AG04449 (cell line): ENCODE measurements around the gene SMIM33.
"Not testable (repeated sequence)": the region's sequence is repeated elsewhere in the genome, so short reads cannot be mapped to it uniquely, and the experiment has no call there.

Experiments used
- CTCF ChIA-PET: fragments of 350-600 bp; formaldehyde crosslinking; extraction: SDS; loops from one replicate; lab custom pipeline; 2021; ENCODE audit warnings: antibody characterized with exemption; lab: Yijun Ruan, JAX
- POLR2A ChIA-PET: fragments of 400-600, 350-600 bp; formaldehyde crosslinking; extraction: SDS; loops from one replicate; lab custom pipeline; 2020; ENCODE audit warnings: antibody characterized with exemption, inconsistent platforms; lab: Yijun Ruan, JAX
- DNase-seq: peaks from one replicate; pipeline ENCODE4 v3.0.0-alpha.2; 2010; ENCODE audit warnings: low read depth, low spot score
- H3K4me3 ChIP-seq: 2 replicates; pipeline ENCODE4 v1.5.1; 2011; ENCODE audit warnings: low read depth, mild to moderate bottlenecking, control low read depth, low read length
- CTCF ChIP-seq: IDR thresholded peaks from one replicate; pipeline ENCODE4 v1.5.1; 2011; ENCODE audit warnings: mild to moderate bottlenecking, moderate library complexity, low read length, control low read depth, inconsistent platforms; ENCODE audit not compliant: insufficient read depth; ENCODE audit errors: missing control alignments

Gene SMIM33

GRCh38 chr5:139435676-139436075 is 35.1 kb upstream of the SMIM33 start:
- CTCF ChIA-PET, result interaction anchor here (1.2 to 8.4 kb wide), 4 partner anchors 10 to 93 kb away, joined by 4 to 87 read pairs (median 30); no protein-coding TSS in a partner anchor
- TF ChIP-seq CTCF, result no peak
- POLR2A ChIA-PET, result no interaction called here
- DNase-seq, result no peak
- H3K4me3 ChIP-seq, result no peak overlapping the region

GRCh38 chr5:139438707-139439012 is 32.1 kb upstream of the SMIM33 start:
- no peak for TF ChIP-seq CTCF
- ChIA-PET POLR2A (interaction anchor here (0.8 to 1.8 kb wide), 3 partner anchors 27 to 50 kb away, joined by 3 to 6 read pairs (median 5); no protein-coding TSS in a partner anchor), CTCF (interaction anchor here (1.9 to 8.4 kb wide), 3 partner anchors 17 to 76 kb away, joined by 5 to 87 read pairs (median 55); partner anchors contain the start of gene STING1)
- DNase-seq, result no peak
- H3K4me3 ChIP-seq, result peak overlapping the region; percentile 91

GRCh38 chr5:139439013-139439903 is 31.5 kb upstream of the SMIM33 start, which contains the start of gene DNAJC18:
DNAJC18 (minus strand) TSS chr5:139439525; CDS start chr5:139439445, 80 bp downstream.
- H3K4me3 ChIP-seq, result peak within 1 kb of the TSS; percentile 91
- no peak for TF ChIP-seq CTCF
- DNase-seq, result no peak
- ChIA-PET CTCF (interaction anchor here (0.9 to 8.4 kb wide), 4 partner anchors 12 to 75 kb away, joined by 3 to 87 read pairs (median 30); partner anchors contain the start of gene STING1), POLR2A (interaction anchor here (0.7 to 1.8 kb wide), 5 partner anchors 16 to 50 kb away, joined by 3 to 11 read pairs (median 5); partner anchors contain the start of gene STING1)

GRCh38 chr5:139440416-139440815 is 30.4 kb upstream of the SMIM33 start:
- POLR2A ChIA-PET, result interaction anchor here (1.4 kb wide), 1 partner anchor 42 kb away, joined by 11 read pairs; the partner anchor contains the start of gene STING1
- H3K4me3 ChIP-seq, DNase-seq: not testable (repeated sequence)
- CTCF ChIA-PET, result interaction anchor here (4.4 to 8.4 kb wide), 3 partner anchors 18 to 74 kb away, joined by 18 to 87 read pairs (median 55); no protein-coding TSS in a partner anchor

GRCh38 chr5:139443831-139444453 is 26.9 kb upstream of the SMIM33 start:
- H3K4me3 ChIP-seq, result no peak overlapping the region
- POLR2A ChIA-PET, result interaction anchor here (1.1 to 1.4 kb wide), 2 partner anchors 39 to 117 kb away, joined by 3 to 7 read pairs; partner anchors contain the start of genes STING1 and UBE2D2
- CTCF ChIA-PET, result interaction anchor here (1.2 to 4.4 kb wide), 4 partner anchors 21 to 189 kb away, joined by 4 to 18 read pairs (median 10); no protein-coding TSS in a partner anchor
- no peak for TF ChIP-seq CTCF
- DNase-seq, result no peak
